NCI-H2107 treated with DMSO at 0.1 percent for 48 hours (cell line): ENCODE data around the gene PPIL1.
"Not testable (repeated sequence)": the region's sequence is repeated elsewhere in the genome, so short reads cannot be mapped to it uniquely, and the experiment has no call there.

Source experiments
- DNase-seq: peaks from one replicate; lab custom pipeline; 2025; ENCODE audit not compliant: unreplicated experiment; lab: John Stamatoyannopoulos, UW

Gene PPIL1

DNA sequence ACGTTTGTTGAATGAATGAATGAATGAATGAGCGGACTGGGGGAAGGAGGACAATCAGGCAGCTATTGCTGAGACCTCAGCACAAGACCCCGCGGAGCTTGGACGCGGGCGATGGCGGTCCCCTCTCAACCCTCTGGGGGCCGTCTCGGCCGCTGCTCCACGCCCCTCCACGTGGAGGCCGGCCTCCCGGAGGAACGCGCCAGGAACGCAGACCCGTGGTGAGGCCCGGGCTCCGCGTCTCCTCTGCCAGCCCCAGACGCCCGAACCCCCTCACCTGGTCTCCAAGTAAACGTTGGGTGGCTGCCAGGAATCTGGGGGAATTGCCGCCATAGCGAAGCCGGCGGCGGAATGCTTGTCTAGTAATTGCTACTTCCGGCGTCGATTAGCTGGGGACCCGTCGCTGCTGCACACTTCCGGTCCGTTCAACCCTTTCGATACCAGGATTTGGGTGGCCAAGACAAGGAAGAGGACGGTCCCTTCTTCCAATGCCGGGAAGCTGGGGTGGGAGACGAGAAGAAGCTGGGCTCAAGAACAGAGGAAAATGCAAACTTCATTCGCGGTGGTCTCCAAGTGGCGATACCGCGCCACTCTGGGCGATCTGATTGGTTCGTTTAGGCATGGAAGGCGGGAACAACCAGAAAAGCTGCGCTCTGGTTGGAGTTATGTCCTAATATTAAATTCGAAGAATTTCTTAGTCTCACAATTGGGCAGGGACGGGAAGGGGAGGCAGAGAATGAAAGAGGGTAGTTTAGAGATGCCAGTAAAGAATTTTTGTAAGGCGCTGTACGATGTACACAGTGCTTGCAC is at the start of gene PPIL1:
PPIL1 (minus strand) TSS at position 361 of the 807 bp plus-strand sequence; CDS start at position 330, 31 bp downstream.
- peak; percentile 69 for DNase-seq

- DNase-seq: no peak
Observed at GRCh38 chr6:36924131-36924530, 49.5 kb upstream of the PPIL1 start.

DNA sequence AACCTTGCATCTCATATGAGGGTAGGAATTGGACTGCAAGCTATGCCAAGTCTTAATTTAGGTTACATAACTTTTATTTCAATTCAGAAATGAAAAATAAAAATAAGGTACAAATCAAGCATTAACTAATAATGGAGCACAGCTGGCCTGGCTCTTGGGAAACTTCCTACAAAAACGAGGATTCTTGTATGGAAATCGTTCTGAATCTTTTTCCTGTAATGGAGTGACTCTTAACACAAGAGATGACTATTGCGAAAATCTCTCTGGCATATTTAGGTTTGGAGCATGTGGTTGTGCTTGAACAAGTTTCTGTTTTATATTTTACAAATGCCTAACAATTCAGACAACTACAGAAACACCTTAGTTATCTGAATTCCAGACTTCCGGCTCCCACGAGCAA is 45.9 kb upstream of the PPIL1 start:
- DNase-seq: no peak

DNA sequence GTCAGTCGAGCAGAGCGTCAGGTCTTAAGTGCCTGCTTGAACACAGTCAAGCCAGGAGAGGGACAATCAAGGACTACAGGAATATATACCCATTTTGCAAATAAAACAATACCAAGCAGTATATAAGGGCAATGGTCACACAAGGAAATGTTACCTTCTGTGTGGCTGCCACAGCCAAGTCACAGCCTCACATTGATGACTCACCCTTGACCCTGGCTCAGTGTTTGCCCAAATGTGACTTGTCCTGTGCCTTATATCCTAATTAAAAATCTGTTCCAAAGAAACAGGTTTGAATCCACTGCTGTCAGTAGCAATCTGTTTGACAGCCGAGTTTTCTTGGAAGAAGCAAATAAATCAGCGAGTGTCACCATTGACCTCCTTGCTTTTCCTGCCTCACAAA is 45.4 kb upstream of the PPIL1 start:
- no peak for DNase-seq

- DNase-seq: no peak
Observed at GRCh38 chr6:36917541-36918193, 43.1 kb upstream of the PPIL1 start.

- DNase-seq: no peak
Observed at GRCh38 chr6:36916126-36916525, 41.5 kb upstream of the PPIL1 start.

GRCh38 chr6:36915599-36915998 is 41.0 kb upstream of the PPIL1 start:
- DNase-seq: no peak

DNA sequence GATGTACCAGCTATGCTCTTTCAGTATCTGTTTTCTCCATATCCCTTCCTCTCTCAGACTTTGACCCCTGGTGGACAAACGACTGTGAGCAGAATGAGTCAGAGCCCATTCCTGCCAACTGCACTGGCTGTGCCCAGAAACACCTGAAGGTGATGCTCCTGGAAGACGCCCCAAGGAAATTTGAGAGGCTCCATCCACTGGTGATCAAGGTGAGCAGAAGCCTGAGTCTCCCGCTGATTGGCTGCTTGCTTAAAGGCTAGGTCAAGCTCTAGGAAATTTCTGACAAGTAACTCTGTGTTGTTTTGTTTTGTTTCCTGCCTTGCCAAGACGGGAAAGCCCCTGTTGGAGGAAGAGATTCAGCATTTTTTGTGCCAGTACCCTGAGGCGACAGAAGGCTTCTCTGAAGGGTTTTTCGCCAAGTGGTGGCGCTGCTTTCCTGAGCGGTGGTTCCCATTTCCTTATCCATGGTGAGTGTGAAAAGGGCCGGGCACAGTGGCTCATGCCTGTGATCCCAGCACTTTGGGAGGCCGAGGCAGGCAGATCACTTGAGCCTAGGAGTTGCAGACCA is 39.7 kb upstream of the PPIL1 start:
- no peak for DNase-seq

- no peak for DNase-seq
Observed at GRCh38 chr6:36913082-36913481, 38.5 kb upstream of the PPIL1 start.

DNA sequence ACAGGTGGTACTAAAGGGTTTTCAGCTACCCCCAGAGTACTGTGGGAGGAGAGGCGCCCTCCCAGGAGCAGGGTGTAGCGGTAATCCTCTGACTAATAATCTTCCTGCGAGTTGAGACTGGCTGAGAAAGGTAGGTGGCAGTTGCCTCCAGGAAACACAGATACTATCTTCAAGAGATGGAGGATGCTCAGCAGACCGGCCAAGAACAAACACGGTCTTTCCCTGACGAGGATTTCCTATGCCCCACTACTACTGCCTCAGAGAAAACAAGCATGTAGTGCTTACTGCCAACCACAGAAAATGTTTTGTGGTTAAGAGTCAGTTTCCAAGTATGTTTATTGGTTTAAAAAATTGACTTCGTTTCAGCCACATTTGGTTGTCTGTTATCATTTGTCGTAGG is 38.0 kb upstream of the PPIL1 start:
- DNase-seq: peak; percentile 5

GRCh38 chr6:36912030-36912454 is 37.4 kb upstream of the PPIL1 start:
- DNase-seq: no peak

GRCh38 chr6:36908747-36909146 is 34.1 kb upstream of the PPIL1 start:
- DNase-seq: no peak

GRCh38 chr6:36907781-36908180 is 33.2 kb upstream of the PPIL1 start:
- DNase-seq: no peak

- DNase-seq: peak; percentile 10
Observed at GRCh38 chr6:36906539-36907325, 32.1 kb upstream of the PPIL1 start.

GRCh38 chr6:36904851-36905393 is 30.3 kb upstream of the PPIL1 start:
- no peak for DNase-seq

DNA sequence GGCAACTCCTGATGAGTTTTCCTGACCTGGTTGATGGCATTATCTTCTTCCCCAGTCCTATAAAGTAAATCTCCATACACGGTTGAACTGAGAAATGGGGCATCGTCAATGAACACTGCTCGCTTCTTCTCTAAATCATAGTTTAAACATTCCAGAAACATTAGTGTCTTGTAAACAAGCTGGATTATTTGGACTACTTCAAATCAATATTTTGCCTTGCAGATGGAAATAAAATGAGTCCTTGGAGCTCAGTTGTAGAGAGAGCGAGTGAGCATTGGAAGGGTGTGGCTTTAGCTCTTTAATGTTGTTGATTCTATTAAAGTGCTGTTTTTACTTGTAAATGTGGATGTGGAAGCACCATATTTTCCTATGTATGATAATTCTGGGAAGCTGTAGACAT is 29.5 kb upstream of the PPIL1 start:
- DNase-seq: no peak

DNA sequence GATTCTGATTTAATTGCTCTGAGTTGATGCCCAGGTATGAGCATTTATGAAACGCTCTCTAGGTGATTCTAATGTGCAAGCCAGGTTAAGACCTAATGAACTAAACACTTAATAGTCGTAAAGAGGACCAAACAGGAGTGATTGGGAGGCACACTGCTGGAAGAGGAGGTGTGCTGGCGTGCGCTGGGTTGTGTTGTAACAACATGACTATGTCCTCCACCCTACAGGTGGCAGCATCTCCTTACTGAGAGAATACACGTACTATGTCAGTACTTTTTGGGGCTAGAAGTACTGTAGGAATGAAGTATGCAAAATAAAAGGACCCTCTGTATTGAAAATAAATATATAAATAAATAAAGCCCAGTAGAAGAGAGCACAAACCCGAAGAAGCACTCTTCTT is 23.0 kb upstream of the PPIL1 start:
- DNase-seq: no peak

DNA sequence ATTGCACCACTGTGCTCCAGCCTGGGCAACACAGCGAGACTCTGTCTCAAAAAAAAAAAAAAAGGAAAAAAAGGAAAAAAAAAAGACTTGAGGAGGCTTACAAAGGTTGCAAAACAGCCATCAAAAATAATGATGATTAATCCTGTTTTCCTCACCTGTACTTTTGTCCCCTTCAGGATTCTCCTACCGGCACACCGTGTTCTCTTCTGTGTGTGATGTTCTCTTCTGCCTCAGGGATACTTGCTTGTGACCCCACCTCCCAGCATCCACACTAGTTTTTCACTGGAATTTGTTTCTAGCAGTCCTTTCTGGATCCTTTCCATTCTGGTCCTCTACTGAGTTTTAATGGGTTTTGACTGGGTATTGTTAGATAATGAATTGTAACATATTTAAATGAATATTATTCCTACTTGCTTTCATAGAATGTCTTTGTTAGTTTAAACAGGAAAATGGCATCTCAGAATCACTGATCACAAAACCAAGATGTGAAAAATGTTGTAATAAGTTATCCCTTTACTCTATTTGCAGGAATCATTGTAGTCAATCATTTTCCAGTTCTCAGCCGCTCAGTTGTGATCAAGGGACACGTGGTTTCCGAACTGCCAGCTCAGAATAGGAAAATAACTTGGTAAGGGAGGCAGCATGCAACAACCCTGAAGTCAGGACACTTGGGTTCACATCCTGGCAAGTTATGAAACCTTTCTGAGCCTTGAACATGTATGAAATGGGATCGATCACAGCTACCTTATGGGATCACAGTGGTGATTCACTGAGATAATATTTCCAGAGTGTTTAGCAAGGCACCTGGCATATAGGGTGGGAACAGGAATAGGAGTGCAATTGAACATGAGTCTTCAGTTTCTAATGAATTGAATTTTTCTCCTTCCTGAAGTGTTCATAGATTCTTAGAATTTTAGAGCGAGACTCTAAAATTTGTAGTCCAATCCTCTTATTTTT is 19.7 kb upstream of the PPIL1 start:
- DNase-seq: no peak

- not testable (repeated sequence) for DNase-seq
Observed at GRCh38 chr6:36891153-36891552, 16.6 kb upstream of the PPIL1 start.

DNA sequence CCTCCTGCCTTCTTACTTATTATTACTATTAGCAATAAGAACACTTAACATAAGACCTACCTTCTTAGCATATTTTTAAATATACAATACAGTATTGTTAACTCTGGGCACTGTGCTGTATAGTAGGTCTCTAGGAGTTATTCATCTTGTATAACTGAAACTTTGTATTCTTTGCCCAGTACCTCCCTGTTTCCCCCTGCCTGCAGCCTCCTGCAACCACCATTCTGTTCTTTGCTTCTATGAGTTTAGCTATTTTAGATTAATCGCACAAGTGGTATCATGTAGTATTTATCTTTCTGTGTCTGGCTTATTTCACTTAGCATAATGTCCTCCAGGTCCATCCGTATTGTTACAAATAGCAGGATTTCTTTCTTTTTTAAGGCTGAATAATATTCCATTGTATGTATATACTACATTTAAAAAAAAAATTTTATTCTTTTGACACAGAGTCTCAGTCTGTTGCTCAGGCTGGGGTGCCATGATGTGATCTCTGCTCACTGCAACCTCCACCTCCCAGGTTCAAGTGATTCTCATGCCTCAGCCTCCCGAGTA is 15.6 kb upstream of the PPIL1 start:
- no peak for DNase-seq
